Jurkat, Clone E6-1 (cell line): Measurements from ENCODE around the gene GRM8.
"Not testable (repeated sequence)": the region's sequence is repeated elsewhere in the genome, so short reads cannot be mapped to it uniquely, and the experiment has no call there.

Experiments
- DNase-seq: peaks from one replicate; pipeline ENCODE4 v3.0.0-alpha.2; 2011; ENCODE audit warnings: low read depth, low spot score
- H3K4me3 ChIP-seq: 2 replicates; pipeline ENCODE4 v1.5.1; 2011; ENCODE audit warnings: mild to moderate bottlenecking, low read length, control low read depth, moderate library complexity

The GRM8 gene

GRCh38 chr7:126700807-126701604 lies 551.7 kb downstream of the GRM8 start:
- peak; percentile 89 for DNase-seq
- no peak overlapping the region for H3K4me3 ChIP-seq

- no peak for DNase-seq
These were observed 553.0 kb downstream of the GRM8 start for GRCh38 chr7:126699707-126700106.

GRCh38 chr7:126698909-126699308 lies 553.8 kb downstream of the GRM8 start:
- no peak for DNase-seq
- H3K4me3 ChIP-seq: no peak overlapping the region

More at GRCh38 chr7:126699707-126700106, 553.0 kb downstream of the GRM8 start:
- H3K4me3 ChIP-seq: no peak overlapping the region

- H3K4me3 ChIP-seq: no peak overlapping the region
- DNase-seq: no peak
These were observed 554.3 kb downstream of the GRM8 start for GRCh38 chr7:126698446-126698845.

- no peak overlapping the region for H3K4me3 ChIP-seq
- DNase-seq: no peak
These were observed 556.3 kb downstream of the GRM8 start for GRCh38 chr7:126696256-126697038.

GRCh38 chr7:126690848-126691751 lies 561.6 kb downstream of the GRM8 start:
- H3K4me3 ChIP-seq: no peak overlapping the region
- no peak for DNase-seq

GRCh38 chr7:126690104-126690503 lies 562.6 kb downstream of the GRM8 start:
- no peak overlapping the region for H3K4me3 ChIP-seq
- no peak for DNase-seq

GRCh38 chr7:126689037-126689436 lies 563.7 kb downstream of the GRM8 start:
- no peak overlapping the region for H3K4me3 ChIP-seq
- DNase-seq: no peak

GRCh38 chr7:126686474-126686873 lies 566.3 kb downstream of the GRM8 start:
- H3K4me3 ChIP-seq: no peak overlapping the region
- no peak for DNase-seq

- no peak for DNase-seq
- no peak overlapping the region for H3K4me3 ChIP-seq
These were observed 567.1 kb downstream of the GRM8 start for GRCh38 chr7:126685596-126685995.

GRCh38 chr7:126685018-126685573 lies 567.6 kb downstream of the GRM8 start:
- DNase-seq: no peak

GRCh38 chr7:126682176-126682575 lies 570.6 kb downstream of the GRM8 start:
- no peak overlapping the region for H3K4me3 ChIP-seq
- DNase-seq: no peak

More at GRCh38 chr7:126685018-126685573, 567.6 kb downstream of the GRM8 start:
- H3K4me3 ChIP-seq: no peak overlapping the region

GRCh38 chr7:126668762-126669161 lies 584.0 kb downstream of the GRM8 start:
- not testable (repeated sequence) for H3K4me3 ChIP-seq, DNase-seq

GRCh38 chr7:126668367-126668752 lies 584.4 kb downstream of the GRM8 start:
- H3K4me3 ChIP-seq: no peak overlapping the region
- no peak for DNase-seq

- no peak for DNase-seq
- H3K4me3 ChIP-seq: no peak overlapping the region
These were observed 584.9 kb downstream of the GRM8 start for GRCh38 chr7:126667742-126668366.

- H3K4me3 ChIP-seq: no peak overlapping the region
- DNase-seq: no peak
These were observed 589.9 kb downstream of the GRM8 start for GRCh38 chr7:126662856-126663255.

- no peak for DNase-seq
- no peak overlapping the region for H3K4me3 ChIP-seq
These were observed 593.6 kb downstream of the GRM8 start for GRCh38 chr7:126659124-126659523.

GRCh38 chr7:126658684-126659083 lies 594.1 kb downstream of the GRM8 start:
- DNase-seq: no peak
- H3K4me3 ChIP-seq: no peak overlapping the region
